GM12878 (cell line): ENCODE results near the gene HYPK. TPM values are rescaled to one million over a fixed set of nuclear protein-coding genes. Genes with fewer than 3 reads are reported as not detected.

Experiments used
- ATAC-seq: fragments of 200-7000 bp; cut with Tn5 transposase; 3 replicates; pipeline ENCODE4 v1.9.1; 2020; ENCODE audit warnings: mild to moderate bottlenecking, moderate library complexity
- BruUV-seq: library from RNA; stranded (reverse); fragments of 400-500 nt; replicated peaks from 2 replicates; lab custom pipeline; 2021; lab: Mats Ljungman, UMichigan
- CTCF ChIA-PET: fragments of 300-600 bp; sonication (Branson Sonifier 250); formaldehyde crosslinking; extraction: SDS; loops from one replicate; lab custom pipeline; 2021; ENCODE audit warnings: inconsistent platforms; lab: Yijun Ruan, JAX
- POLR2A ChIA-PET: fragments of 350-600 bp; formaldehyde crosslinking; extraction: SDS; loops from one replicate; lab custom pipeline; 2021; ENCODE audit warnings: inconsistent platforms; lab: Charles Lee
- RAD21 ChIA-PET: fragments of 300-600 bp; sonication (Branson Sonifier 250); formaldehyde crosslinking; loops from one replicate; lab custom pipeline; 2023; ENCODE audit warnings: antibody characterized with exemption; ENCODE audit not compliant: unreplicated experiment; lab: Charles Lee
- SMC1A ChIA-PET: fragments of 300-600 bp; sonication (Branson Sonifier 250); formaldehyde crosslinking; loops from one replicate; lab custom pipeline; 2023; ENCODE audit not compliant: unreplicated experiment, uncharacterized antibody; lab: Charles Lee
- DNase-seq: peaks from one replicate; pipeline ENCODE4 v3.0.0-alpha.2; 2011; ENCODE audit warnings: low read depth, low spot score
- FAIRE-seq: peaks from 3 replicates; lab custom pipeline; 2011; peaks lifted over from hg19 to GRCh38; lab: Jason Lieb, UNC
- H2AFZ ChIP-seq: 2 replicates; pipeline ENCODE4 v1.6.0; 2011; ENCODE audit warnings: low read depth, low read length, control low read depth; ENCODE audit not compliant: control insufficient read depth
- H3K27ac ChIP-seq: 2 replicates; pipeline ENCODE4 v1.5.1; 2011; ENCODE audit warnings: control low read depth; ENCODE audit not compliant: control insufficient read depth, insufficient read depth
- H3K27me3 ChIP-seq, 2 experiments: replicated peaks in 1 of 2; 2 replicates each; pipeline versions ENCODE4 v1.6.0 to v1.6.1; 2011; ENCODE audit warnings: low read length in 1 of 2; ENCODE audit not compliant: control insufficient read depth in 2 of 2, insufficient read depth in 2 of 2
- H3K36me3 ChIP-seq, 2 experiments: 2 replicates each; pipeline ENCODE4 v1.5.1; 2011; ENCODE audit warnings: low read length in 1 of 2; ENCODE audit not compliant: control insufficient read depth in 2 of 2, insufficient read depth in 2 of 2
- H3K4me1 ChIP-seq: 2 replicates; pipeline ENCODE4 v1.6.1; 2011; ENCODE audit warnings: mild to moderate bottlenecking, low read length, moderate library complexity, mixed read lengths; ENCODE audit not compliant: control insufficient read depth, insufficient read depth
- H3K4me2 ChIP-seq: 2 replicates; pipeline ENCODE4 v1.6.0; 2011; ENCODE audit warnings: control low read depth; ENCODE audit not compliant: control insufficient read depth, insufficient read depth
- H3K4me3 ChIP-seq: fragments of 200-600 bp; sonication (generic); 2 replicates; pipeline ENCODE4 v1.5.1; 2016
- H3K79me2 ChIP-seq: 2 replicates; pipeline ENCODE4 v1.6.0; 2011; ENCODE audit warnings: low read length; ENCODE audit not compliant: control insufficient read depth, insufficient read depth
- H3K9ac ChIP-seq: 2 replicates; pipeline ENCODE4 v1.8.0; 2011; ENCODE audit warnings: low read length, control low read depth, mixed read lengths; ENCODE audit not compliant: control insufficient read depth, insufficient read depth
- H3K9me3 ChIP-seq: replicated peaks from 3 replicates; pipeline ENCODE4 v1.5.1; 2011; ENCODE audit warnings: mild to moderate bottlenecking, low read length; ENCODE audit not compliant: control insufficient read depth, insufficient read depth
- H4K20me1 ChIP-seq: 2 replicates; pipeline ENCODE4 v1.6.0; 2011; ENCODE audit not compliant: control insufficient read depth, insufficient read depth
- BHLHE40 ChIP-seq, 2 experiments: fragments of 450-650 bp in 1 of 2; IDR thresholded peaks; 2 replicates each; pipeline ENCODE4 v1.6.1; 2011 to 2017; ENCODE audit warnings: low read depth in 2 of 2, borderline replicate concordance in 1 of 2, improper control_type of control experiment in 1 of 2, low read length in 1 of 2, mild to moderate bottlenecking in 1 of 2
- CEBPB ChIP-seq, 2 experiments: fragments of 150-350 bp in 1 of 2; IDR thresholded peaks; 2 replicates each; pipeline ENCODE4 v1.6.1; 2012 to 2014; ENCODE audit warnings: low read depth in 2 of 2, low read length in 2 of 2, borderline replicate concordance in 1 of 2, inconsistent platforms in 1 of 2
- EGR1 ChIP-seq, 2 experiments: IDR thresholded peaks; 1 replicate in 1 of 2; 2 replicates in 1 of 2; pipeline ENCODE4 v1.6.1; 2011 to 2012; ENCODE audit warnings: low read depth in 2 of 2, low read length in 2 of 2, borderline replicate concordance in 1 of 2, mild to moderate bottlenecking in 1 of 2, moderate library complexity in 1 of 2
- IRF4 ChIP-seq: IDR thresholded peaks from 2 replicates; pipeline ENCODE4 v1.6.1; 2011; ENCODE audit warnings: low read depth, low read length
- KLF5 ChIP-seq: fragments of 450-650 bp; IDR thresholded peaks from 2 replicates; pipeline ENCODE4 v1.6.1; 2014; ENCODE audit warnings: mild to moderate bottlenecking; ENCODE audit not compliant: partially characterized antibody
- NFYB ChIP-seq: IDR thresholded peaks from 2 replicates; pipeline ENCODE4 v1.6.1; 2011; ENCODE audit warnings: low read depth, mild to moderate bottlenecking, low read length, improper control_type of control experiment, moderate library complexity; ENCODE audit not compliant: insufficient read depth
- NR2C2 ChIP-seq: IDR thresholded peaks from 2 replicates; pipeline ENCODE4 v1.6.1; 2011; ENCODE audit warnings: borderline replicate concordance, low read depth; ENCODE audit not compliant: control insufficient read depth, insufficient read length
- SRF ChIP-seq, 2 experiments: IDR thresholded peaks; 2 replicates each; pipeline ENCODE4 v1.6.1; 2011; ENCODE audit warnings: low read depth in 2 of 2, low read length in 2 of 2, mild to moderate bottlenecking in 1 of 2, moderate library complexity in 1 of 2
- SUZ12 ChIP-seq: fragments of 200-600 bp; sonication (generic); IDR thresholded peaks from one replicate; pipeline ENCODE4 v1.6.1; 2018; ENCODE audit warnings: antibody characterized with exemption, mild to moderate bottlenecking; ENCODE audit not compliant: unreplicated experiment
- TCF7 ChIP-seq: IDR thresholded peaks from 2 replicates; pipeline ENCODE4 v1.6.1; 2014; ENCODE audit warnings: antibody characterized with exemption, borderline replicate concordance
- WGBS: methylation state at CpG from one replicate; pipeline ENCODE4 v1.1.6; 2016; ENCODE audit warnings: low lambda C conversion rate; ENCODE audit not compliant: insufficient replicate concordance, insufficient coverage; ENCODE audit errors: missing lambda C conversion rate; 5-methylcytosine and 5-hydroxymethylcytosine counted together
- in situ Hi-C: fragments of 300-500 bp; cut with MboI; formaldehyde crosslinking; loops from 9 replicates; pipeline ENCODE4 v1.14.3; 2018; ENCODE audit warnings: mixed read lengths
- intact Hi-C: fragments of 100-400 bp; cut with micrococcal nuclease; formaldehyde crosslinking; loops from one replicate; pipeline ENCODE4 v1.14.2; 2022; ENCODE audit not compliant: unreplicated experiment
- polyA plus RNA-seq, 11 experiments: library from polyadenylated mRNA; depleted of rRNA in 4 of 11; unstranded in 6 of 11; stranded (reverse) in 5 of 11; fragments of >200 nt; fragmentation: Nextera tagmentation in 4 of 11; fragmentation: Illumina TruSeq in 1 of 11; extraction: Ambion mirVana in 4 of 11; extraction: Trizol in 1 of 11; gene quantifications; 1 replicate in 1 of 11; 2 replicates in 10 of 11; pipeline versions ENCODE4 v1.2.1 to v1.2.3, GENCODE V29; 2011 to 2016; ENCODE audit warnings: inconsistent platforms in 2 of 11, missing spikeins in 2 of 11, low read depth in 1 of 11
- total RNA-seq, 4 experiments: library from RNA; depleted of rRNA in 3 of 4; stranded (reverse); fragments of >200 nt in 3 of 4; fragmentation: Illumina TruSeq in 1 of 4; extraction: Trizol in 1 of 4; gene quantifications; 2 replicates each; pipeline versions ENCODE4 v1.2.1 to v1.2.3, GENCODE V29; 2013 to 2021
- TF ChIP-seq, protein P1 (sequence below): fragments of 450-650 bp; IDR thresholded peaks from 2 replicates; pipeline ENCODE4 v1.6.1; 2016; ENCODE audit warnings: mild to moderate bottlenecking, moderate library complexity, borderline replicate concordance

HYPK gene
- total and polyA plus RNA-seq, 10 of the 15 experiments (the other 5 are each of a cell fraction or from before 2014, with no cell fraction given): 8.0 to 38.4 (median 17.5) TPM

GRCh38 chr15:43793647-43794046, 6.8 kb upstream of the HYPK start:
- SMC1A ChIA-PET: interaction anchor here (1.1 to 9.4 kb wide), 6 partner anchors 10 to 34 kb away, joined by 3 to 129 read pairs (median 4); partner anchors contain the start of genes ELL3 and MFAP1
- Histone ChIP-seq H3K4me1 (peaks cover 25% of the 10 kb centered on the region), H3K9ac (peak overlapping the region; percentile 100)

More at GRCh38 chr15:43793647-43794046, 6.8 kb upstream of the HYPK start:
- ChIA-PET POLR2A (interaction anchor here (1.0 to 6.5 kb wide), 7 partner anchors 10 to 37 kb away, joined by 3 to 59 read pairs (median 6); partner anchors contain the start of genes ELL3, MFAP1 and WDR76), CTCF (interaction anchor here (0.5 to 1.5 kb wide), 3 partner anchors 17 to 911 kb away, joined by 3 to 5 read pairs (median 4); partner anchors contain the start of gene ELL3), RAD21 (interaction anchor here (1.1 to 1.7 kb wide), 4 partner anchors 15 to 34 kb away, joined by 4 to 9 read pairs (median 6); partner anchors contain the start of genes ELL3 and MFAP1)
- no peak overlapping the region for H2AFZ ChIP-seq
- in situ Hi-C loops: loop anchor here (10.0 to 25.0 kb wide), 2 partner anchors 931 to 1531 kb away; partner anchors contain the start of genes GANC and TMEM87A
- FAIRE-seq (no peak), DNase-seq (no peak), ATAC-seq (no peak)
- H4K20me1 ChIP-seq: no peaks in the 10 kb centered on the region; the same call in none of the 2 replicates
- no peaks in the 10 kb centered on the region for H3K9me3 ChIP-seq
- no peaks in the 10 kb centered on the region for H3K27me3 ChIP-seq
- peak overlapping the region; percentile 99 for H3K27ac ChIP-seq
- no peak for TF ChIP-seq KLF5
- no peak for TF ChIP-seq SRF (IDR thresholded peaks at IDR 0.05; ENCODE audit: low read depth in 2 of 2, low read length in 2 of 2)
- TF ChIP-seq NFYB: no peak
- no peak for TF ChIP-seq BHLHE40 (IDR thresholded peaks at IDR 0.05; ENCODE audit: borderline replicate concordance in 1 of 2, low read depth in 2 of 2, low read length in 1 of 2)
- no peak for TF ChIP-seq SUZ12
- no peak for TF ChIP-seq NR2C2
- no peak for TF ChIP-seq CEBPB (IDR thresholded peaks at IDR 0.05; ENCODE audit: borderline replicate concordance in 1 of 2, low read depth in 2 of 2, low read length in 2 of 2)
- TF ChIP-seq EGR1 (IDR thresholded peaks at IDR 0.05; ENCODE audit: borderline replicate concordance in 1 of 2, low read depth in 2 of 2, low read length in 2 of 2): no peak
- TF ChIP-seq, protein P1, sequence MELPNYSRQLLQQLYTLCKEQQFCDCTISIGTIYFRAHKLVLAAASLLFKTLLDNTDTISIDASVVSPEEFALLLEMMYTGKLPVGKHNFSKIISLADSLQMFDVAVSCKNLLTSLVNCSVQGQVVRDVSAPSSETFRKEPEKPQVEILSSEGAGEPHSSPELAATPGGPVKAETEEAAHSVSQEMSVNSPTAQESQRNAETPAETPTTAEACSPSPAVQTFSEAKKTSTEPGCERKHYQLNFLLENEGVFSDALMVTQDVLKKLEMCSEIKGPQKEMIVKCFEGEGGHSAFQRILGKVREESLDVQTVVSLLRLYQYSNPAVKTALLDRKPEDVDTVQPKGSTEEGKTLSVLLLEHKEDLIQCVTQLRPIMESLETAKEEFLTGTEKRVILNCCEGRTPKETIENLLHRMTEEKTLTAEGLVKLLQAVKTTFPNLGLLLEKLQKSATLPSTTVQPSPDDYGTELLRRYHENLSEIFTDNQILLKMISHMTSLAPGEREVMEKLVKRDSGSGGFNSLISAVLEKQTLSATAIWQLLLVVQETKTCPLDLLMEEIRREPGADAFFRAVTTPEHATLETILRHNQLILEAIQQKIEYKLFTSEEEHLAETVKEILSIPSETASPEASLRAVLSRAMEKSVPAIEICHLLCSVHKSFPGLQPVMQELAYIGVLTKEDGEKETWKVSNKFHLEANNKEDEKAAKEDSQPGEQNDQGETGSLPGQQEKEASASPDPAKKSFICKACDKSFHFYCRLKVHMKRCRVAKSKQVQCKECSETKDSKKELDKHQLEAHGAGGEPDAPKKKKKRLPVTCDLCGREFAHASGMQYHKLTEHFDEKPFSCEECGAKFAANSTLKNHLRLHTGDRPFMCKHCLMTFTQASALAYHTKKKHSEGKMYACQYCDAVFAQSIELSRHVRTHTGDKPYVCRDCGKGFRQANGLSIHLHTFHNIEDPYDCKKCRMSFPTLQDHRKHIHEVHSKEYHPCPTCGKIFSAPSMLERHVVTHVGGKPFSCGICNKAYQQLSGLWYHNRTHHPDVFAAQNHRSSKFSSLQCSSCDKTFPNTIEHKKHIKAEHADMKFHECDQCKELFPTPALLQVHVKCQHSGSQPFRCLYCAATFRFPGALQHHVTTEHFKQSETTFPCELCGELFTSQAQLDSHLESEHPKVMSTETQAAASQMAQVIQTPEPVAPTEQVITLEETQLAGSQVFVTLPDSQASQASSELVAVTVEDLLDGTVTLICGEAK: no peak
- TF ChIP-seq IRF4: no peak
- TF ChIP-seq TCF7: no peak
- WGBS: 95% methylated on average over 7 of the region's 10 CpGs
- intact Hi-C loops: loop anchor here (5.0 kb wide), 1 partner anchor 34 kb away; the partner anchor contains the start of gene WDR76
- H3K36me3 ChIP-seq: peaks cover 5 to 30% of the 10 kb centered on the region in 2 experiments
- peak overlapping the region; percentile 96 for H3K4me3 ChIP-seq
- peaks cover 34% of the 10 kb centered on the region for H3K79me2 ChIP-seq
- no TSS peak for BruUV-seq
- peak overlapping the region; percentile 99 for H3K4me2 ChIP-seq
